Mesendoderm (in vitro differentiated cells): ENCODE measurements around the gene SGCE.

Source experiments
- DNase-seq: peaks from one replicate; pipeline ENCODE4 v3.0.0; 2013
- H2AK5ac ChIP-seq: 2 replicates; pipeline ENCODE4 v1.6.1; 2013; ENCODE audit warnings: low read length, inconsistent platforms
- H2BK120ac ChIP-seq: 2 replicates; pipeline ENCODE4 v1.6.1; 2013; ENCODE audit warnings: low read depth, mild to moderate bottlenecking, low read length, moderate library complexity, mixed read lengths
- H2BK15ac ChIP-seq: replicated peaks from 2 replicates; pipeline ENCODE4 v1.6.1; 2013; ENCODE audit warnings: low read depth, mild to moderate bottlenecking, moderate library complexity
- H2BK5ac ChIP-seq: 2 replicates; pipeline ENCODE4 v1.6.1; 2013; ENCODE audit warnings: low read length, inconsistent platforms
- H3K18ac ChIP-seq: 2 replicates; pipeline ENCODE4 v1.6.1; 2013; ENCODE audit warnings: mild to moderate bottlenecking, low read length, mixed read lengths
- H3K23ac ChIP-seq: one replicate; pipeline ENCODE4 v1.6.1; 2013; ENCODE audit warnings: low read length
- H3K27ac ChIP-seq: 2 replicates; pipeline ENCODE4 v1.5.1; 2013; ENCODE audit warnings: low read depth, mild to moderate bottlenecking, inconsistent platforms, low read length, moderate library complexity
- H3K27me3 ChIP-seq: 2 replicates; pipeline ENCODE4 v1.6.1; 2013; ENCODE audit warnings: low read length, control low read depth, mild to moderate bottlenecking, inconsistent platforms; ENCODE audit not compliant: insufficient read depth, poor library complexity
- H3K36me3 ChIP-seq: 2 replicates; pipeline ENCODE4 v1.6.1; 2013; ENCODE audit warnings: low read length, inconsistent platforms; ENCODE audit not compliant: control insufficient read depth, insufficient read depth
- H3K4ac ChIP-seq: one replicate; pipeline ENCODE4 v1.6.1; 2013; ENCODE audit warnings: low read depth, mild to moderate bottlenecking, low read length, moderate library complexity
- H3K4me1 ChIP-seq: 2 replicates; pipeline ENCODE4 v1.6.1; 2013; ENCODE audit warnings: low read depth, low read length, inconsistent platforms; ENCODE audit not compliant: control insufficient read depth
- H3K4me2 ChIP-seq: 2 replicates; pipeline ENCODE4 v1.6.1; 2013; ENCODE audit warnings: low read length
- H3K4me3 ChIP-seq: 2 replicates; pipeline ENCODE4 v1.5.1; 2013; ENCODE audit warnings: mild to moderate bottlenecking, low read length
- H3K56ac ChIP-seq: one replicate; pipeline ENCODE4 v1.6.1; 2013; ENCODE audit warnings: low read length
- H3K79me1 ChIP-seq: 2 replicates; pipeline ENCODE4 v1.6.1; 2013; ENCODE audit warnings: low read length, inconsistent platforms
- H3K79me2 ChIP-seq: 2 replicates; pipeline ENCODE4 v1.6.1; 2013; ENCODE audit warnings: mild to moderate bottlenecking, low read length; ENCODE audit not compliant: control insufficient read depth, insufficient read depth
- H3K9ac ChIP-seq: 2 replicates; pipeline ENCODE4 v1.6.1; 2013; ENCODE audit warnings: low read length, inconsistent platforms
- H4K5ac ChIP-seq: one replicate; pipeline ENCODE4 v1.6.1; 2013; ENCODE audit warnings: low read length
- H4K8ac ChIP-seq: one replicate; pipeline ENCODE4 v1.6.1; 2013; ENCODE audit warnings: low read depth, mild to moderate bottlenecking, control low read depth, low read length, moderate library complexity
- WGBS: extraction: QIAGEN DNeasy Blood & Tissue Kit; methylation state at CpG from one replicate; pipeline ENCODE4 v1.1.7; 2013; ENCODE audit warnings: low lambda C conversion rate, missing lambda C conversion rate; ENCODE audit not compliant: insufficient coverage; ENCODE audit errors: extremely low coverage; 5-methylcytosine and 5-hydroxymethylcytosine counted together

Gene SGCE

GRCh38 chr7:94675356-94675755, 19.4 kb upstream of the SGCE start:
- Histone ChIP-seq H3K18ac (no peak overlapping the region), H3K56ac (no peak overlapping the region), H4K5ac (no peak overlapping the region), H3K4ac (no peak overlapping the region), H2BK15ac (no peak overlapping the region), H2BK5ac (no peak overlapping the region), H3K36me3 (no peaks in the 10 kb centered on the region), H3K9ac (no peak overlapping the region), H3K4me1 (no peaks in the 10 kb centered on the region), H3K4me3 (no peak overlapping the region), H2BK120ac (no peak overlapping the region), H3K23ac (no peak overlapping the region), H3K4me2 (no peak overlapping the region), H3K27ac (no peak overlapping the region), H3K79me1 (no peaks in the 10 kb centered on the region), H3K79me2 (no peaks in the 10 kb centered on the region), H4K8ac (no peak overlapping the region), H3K27me3 (no peaks in the 10 kb centered on the region), H2AK5ac (no peak overlapping the region)
- WGBS, result no CpG with 5 or more reads among the region's 8 CpGs
- no peak for DNase-seq

GRCh38 chr7:94671444-94672235, 15.7 kb upstream of the SGCE start:
- Histone ChIP-seq H3K4me1 (no peaks in the 10 kb centered on the region), H2BK15ac (no peak overlapping the region), H2BK120ac (no peak overlapping the region), H3K4me2 (no peak overlapping the region), H3K18ac (no peak overlapping the region), H3K27me3 (no peaks in the 10 kb centered on the region), H4K8ac (no peak overlapping the region), H3K27ac (no peak overlapping the region), H3K23ac (no peak overlapping the region), H3K79me2 (no peaks in the 10 kb centered on the region), H3K9ac (no peak overlapping the region), H3K56ac (no peak overlapping the region), H3K79me1 (no peaks in the 10 kb centered on the region), H3K4me3 (no peak overlapping the region), H4K5ac (no peak overlapping the region), H2AK5ac (no peak overlapping the region), H3K4ac (no peak overlapping the region), H2BK5ac (no peak overlapping the region), H3K36me3 (no peaks in the 10 kb centered on the region)
- WGBS, result no CpG with 5 or more reads among the region's 4 CpGs
- no peak for DNase-seq

GRCh38 chr7:94669773-94670495, 14.0 kb upstream of the SGCE start:
- Histone ChIP-seq H3K4ac (no peak overlapping the region), H3K27me3 (no peaks in the 10 kb centered on the region), H3K23ac (no peak overlapping the region), H4K8ac (no peak overlapping the region), H3K18ac (no peak overlapping the region), H3K4me2 (no peak overlapping the region), H2BK5ac (no peak overlapping the region), H4K5ac (no peak overlapping the region), H3K56ac (no peak overlapping the region), H3K79me2 (no peaks in the 10 kb centered on the region), H3K4me3 (no peak overlapping the region), H3K79me1 (no peaks in the 10 kb centered on the region), H2BK15ac (no peak overlapping the region), H3K4me1 (no peaks in the 10 kb centered on the region), H3K36me3 (no peaks in the 10 kb centered on the region), H2BK120ac (no peak overlapping the region), H3K9ac (no peak overlapping the region), H2AK5ac (no peak overlapping the region), H3K27ac (no peak overlapping the region)
- no peak for DNase-seq
- WGBS, result no CpG with 5 or more reads among the region's 1 CpG

- no peak for DNase-seq
- H2BK15ac ChIP-seq, result no peak overlapping the region
- no peaks in the 10 kb centered on the region for H3K79me1 ChIP-seq
- H4K8ac ChIP-seq, result no peak overlapping the region
- H2BK120ac ChIP-seq, result no peak overlapping the region
- no peak overlapping the region for H3K4me3 ChIP-seq
- no CpG with 5 or more reads among the region's 3 CpGs for WGBS
- H3K9ac ChIP-seq, result no peak overlapping the region
- no peak overlapping the region for H4K5ac ChIP-seq
- no peaks in the 10 kb centered on the region for H3K79me2 ChIP-seq
- no peaks in the 10 kb centered on the region for H3K4me1 ChIP-seq
- H3K18ac ChIP-seq, result no peak overlapping the region
- H3K27ac ChIP-seq, result no peak overlapping the region
- no peak overlapping the region for H3K23ac ChIP-seq
- no peak overlapping the region for H3K4me2 ChIP-seq
- no peak overlapping the region for H2AK5ac ChIP-seq
- H3K4ac ChIP-seq, result no peak overlapping the region
- no peaks in the 10 kb centered on the region for H3K36me3 ChIP-seq
- H3K56ac ChIP-seq, result no peak overlapping the region
- no peaks in the 10 kb centered on the region for H3K27me3 ChIP-seq
- H2BK5ac ChIP-seq, result no peak overlapping the region
Measured at GRCh38 chr7:94666879-94667587, 11.1 kb upstream of the SGCE start.

GRCh38 chr7:94665426-94665825, 9.5 kb upstream of the SGCE start:
- Histone ChIP-seq H3K4me2 (no peak overlapping the region), H3K79me2 (peaks cover 1% of the 10 kb centered on the region), H4K5ac (no peak overlapping the region), H3K27ac (no peak overlapping the region), H2BK120ac (no peak overlapping the region), H3K56ac (no peak overlapping the region), H3K23ac (no peak overlapping the region), H2BK5ac (no peak overlapping the region), H3K4ac (no peak overlapping the region), H3K27me3 (no peaks in the 10 kb centered on the region), H4K8ac (no peak overlapping the region), H3K4me3 (no peak overlapping the region), H2BK15ac (no peak overlapping the region), H2AK5ac (no peak overlapping the region), H3K36me3 (no peaks in the 10 kb centered on the region), H3K4me1 (no peaks in the 10 kb centered on the region), H3K79me1 (no peaks in the 10 kb centered on the region), H3K9ac (no peak overlapping the region), H3K18ac (no peak overlapping the region)
- no peak for DNase-seq
- WGBS, result no CpG with 5 or more reads among the region's 18 CpGs
